H1 (cell line): Measurements from ENCODE around the gene CHRNA4. TPM values are rescaled to one million over a fixed set of nuclear protein-coding genes. Genes with fewer than 3 reads are reported as not detected.

Experiments
- CTCF ChIA-PET: fragments of 300-600 bp; sonication (Branson Sonifier 250); formaldehyde crosslinking; loops from one replicate; lab custom pipeline; 2021; ENCODE audit not compliant: partially characterized antibody; lab: Charles Lee
- POLR2A ChIA-PET: fragments of 300-600 bp; sonication (Branson Sonifier 250); formaldehyde crosslinking; loops from one replicate; lab custom pipeline; 2021; ENCODE audit warnings: inconsistent platforms; ENCODE audit not compliant: partially characterized antibody; lab: Charles Lee
- DNase-seq, 2 experiments: peaks; one replicate each; pipeline versions ENCODE4 v3.0.0 to v3.0.0-alpha.2; 2010 to 2022; ENCODE audit warnings: low spot score in 2 of 2, low read depth in 1 of 2, mixed read lengths in 1 of 2
- FAIRE-seq: peaks from 2 replicates; lab custom pipeline; 2011; peaks lifted over from hg19 to GRCh38; lab: Jason Lieb, UNC
- H2AFZ ChIP-seq: 2 replicates; pipeline ENCODE4 v1.8.1; 2012; ENCODE audit warnings: low read length, inconsistent platforms
- H2AK5ac ChIP-seq: 2 replicates; pipeline ENCODE4 v1.6.1; 2013; ENCODE audit warnings: low read depth, low read length
- H2BK120ac ChIP-seq: replicated peaks from 2 replicates; pipeline ENCODE3; 2013; ENCODE audit warnings: low read depth, low read length, inconsistent platforms
- H2BK12ac ChIP-seq: 2 replicates; pipeline ENCODE4 v1.6.1; 2013; ENCODE audit warnings: low read depth, low read length
- H2BK15ac ChIP-seq: 2 replicates; pipeline ENCODE4 v1.6.1; 2013; ENCODE audit warnings: low read length
- H2BK20ac ChIP-seq: 2 replicates; pipeline ENCODE4 v1.6.1; 2013; ENCODE audit warnings: low read length
- H2BK5ac ChIP-seq: 2 replicates; pipeline ENCODE4 v1.6.1; 2013; ENCODE audit warnings: low read depth, low read length
- H3K14ac ChIP-seq: 2 replicates; pipeline ENCODE4 v1.6.1; 2013; ENCODE audit warnings: inconsistent platforms; ENCODE audit not compliant: insufficient read length
- H3K18ac ChIP-seq: 2 replicates; pipeline ENCODE4 v1.6.1; 2013; ENCODE audit warnings: low read length; ENCODE audit errors: extremely low read depth
- H3K23ac ChIP-seq: 2 replicates; pipeline ENCODE4 v1.6.1; 2013; ENCODE audit warnings: inconsistent platforms; ENCODE audit not compliant: insufficient read length
- H3K23me2 ChIP-seq: 2 replicates; pipeline ENCODE4 v1.6.1; 2013; ENCODE audit warnings: low read depth, low read length
- H3K27ac ChIP-seq: 2 replicates; pipeline ENCODE4 v1.6.1; 2011; ENCODE audit warnings: low read depth, low read length, inconsistent platforms
- H3K27me3 ChIP-seq, 4 experiments: replicated peaks in 1 of 4; 1 replicate in 1 of 4; 2 replicates in 3 of 4; pipeline versions ENCODE4 v1.6.1 to v1.8.1; 2011 to 2013; ENCODE audit warnings: low read length in 3 of 4, mild to moderate bottlenecking in 3 of 4, inconsistent platforms in 2 of 4, mixed read lengths in 2 of 4, moderate library complexity in 1 of 4; ENCODE audit not compliant: control insufficient read depth in 3 of 4, insufficient read depth in 3 of 4; ENCODE audit errors: extremely low read depth in 1 of 4
- H3K36me3 ChIP-seq, 4 experiments: 2 replicates each; pipeline versions ENCODE4 v1.6.1 to v1.8.1; 2011 to 2013; ENCODE audit warnings: mild to moderate bottlenecking in 4 of 4, low read length in 3 of 4, moderate library complexity in 2 of 4, control low read depth in 1 of 4, inconsistent platforms in 1 of 4; ENCODE audit not compliant: insufficient read depth in 4 of 4, control insufficient read depth in 2 of 4
- H3K4ac ChIP-seq: replicated peaks from 2 replicates; pipeline ENCODE3; 2013; ENCODE audit warnings: low read length, low read depth, mixed read lengths, inconsistent platforms; ENCODE audit not compliant: insufficient read length
- H3K4me1 ChIP-seq, 4 experiments: replicated peaks in 1 of 4; 1 replicate in 1 of 4; 2 replicates in 3 of 4; pipeline versions ENCODE4 v1.6.1 to v1.8.1; 2011 to 2013; ENCODE audit warnings: low read length in 3 of 4, inconsistent platforms in 2 of 4, mixed read lengths in 1 of 4; ENCODE audit not compliant: insufficient read depth in 4 of 4, control insufficient read depth in 3 of 4
- H3K4me2 ChIP-seq, 2 experiments: 2 replicates each; pipeline versions ENCODE4 v1.6.1 to v1.8.1; 2011 to 2013; ENCODE audit warnings: low read depth in 2 of 2, low read length in 2 of 2, control low read depth in 1 of 2, inconsistent platforms in 1 of 2, mild to moderate bottlenecking in 1 of 2; ENCODE audit not compliant: insufficient read depth in 1 of 2
- H3K4me3 ChIP-seq, 4 experiments: fragments of 200-600, 300-600 bp in 1 of 4; sonication (generic), shearing (Covaris generic), sonication (Bioruptor Twin) in 1 of 4; 2 replicates each; pipeline versions ENCODE4 v1.5.1 to v1.8.1; 2011 to 2016; ENCODE audit warnings: low read length in 4 of 4, low read depth in 3 of 4, control low read depth in 2 of 4, inconsistent platforms in 2 of 4, mild to moderate bottlenecking in 2 of 4, mixed read lengths in 1 of 4, moderate library complexity in 1 of 4; ENCODE audit not compliant: insufficient read depth in 2 of 4; ENCODE audit errors: extremely low read depth in 1 of 4
- H3K56ac ChIP-seq: replicated peaks from 2 replicates; pipeline ENCODE3; 2013; ENCODE audit warnings: low read depth, mild to moderate bottlenecking, mixed read lengths, low read length, inconsistent platforms; ENCODE audit not compliant: insufficient read length
- H3K79me1 ChIP-seq: 2 replicates; pipeline ENCODE4 v1.6.1; 2013; ENCODE audit warnings: low read depth, low read length, control low read depth
- H3K79me2 ChIP-seq, 2 experiments: 2 replicates each; pipeline versions ENCODE4 v1.6.1 to v1.8.1; 2012 to 2013; ENCODE audit warnings: low read length in 2 of 2, mild to moderate bottlenecking in 2 of 2, inconsistent platforms in 1 of 2; ENCODE audit not compliant: insufficient read depth in 2 of 2, control insufficient read depth in 1 of 2
- H3K9ac ChIP-seq, 4 experiments: replicated peaks in 1 of 4; 1 replicate in 1 of 4; 2 replicates in 3 of 4; pipeline versions ENCODE4 v1.6.1 to v1.8.1; 2011 to 2013; ENCODE audit warnings: low read depth in 3 of 4, low read length in 3 of 4, control low read depth in 2 of 4, mild to moderate bottlenecking in 2 of 4, moderate library complexity in 2 of 4, inconsistent platforms in 1 of 4; ENCODE audit errors: extremely low read depth in 1 of 4
- H3K9me3 ChIP-seq, 2 experiments: 2 replicates each; pipeline versions ENCODE4 v1.6.1 to v1.8.1; 2012 to 2013; ENCODE audit warnings: mild to moderate bottlenecking in 2 of 2, moderate library complexity in 2 of 2, control low read depth in 1 of 2, inconsistent platforms in 1 of 2, low read depth in 1 of 2, low read length in 1 of 2, mixed read lengths in 1 of 2; ENCODE audit not compliant: insufficient read depth in 2 of 2
- H4K20me1 ChIP-seq, 2 experiments: replicated peaks in 1 of 2; 2 replicates each; pipeline versions ENCODE3 to v1.8.1; 2011 to 2013; ENCODE audit warnings: inconsistent platforms in 2 of 2, low read length in 2 of 2, mild to moderate bottlenecking in 1 of 2; ENCODE audit not compliant: insufficient read depth in 2 of 2, control insufficient read depth in 1 of 2
- H4K5ac ChIP-seq: 2 replicates; pipeline ENCODE4 v1.6.1; 2013; ENCODE audit warnings: low read length, low read depth, mixed read lengths, inconsistent platforms; ENCODE audit not compliant: insufficient read length
- H4K8ac ChIP-seq: 2 replicates; pipeline ENCODE4 v1.8.0; 2013; ENCODE audit warnings: mild to moderate bottlenecking, moderate library complexity, low read length, inconsistent platforms; ENCODE audit not compliant: insufficient read depth; ENCODE audit errors: extremely low read depth
- H4K91ac ChIP-seq: replicated peaks from 2 replicates; pipeline ENCODE3; 2013; ENCODE audit warnings: low read length, mixed read lengths, inconsistent platforms; ENCODE audit not compliant: insufficient read length
- RBBP5 ChIP-seq: IDR thresholded peaks from 2 replicates; pipeline ENCODE4 v1.7.1; 2012; ENCODE audit warnings: low read depth, mild to moderate bottlenecking, inconsistent platforms, low read length, moderate library complexity, borderline replicate concordance
- TEAD4 ChIP-seq: IDR thresholded peaks from 2 replicates; pipeline ENCODE4 v1.6.1; 2012; ENCODE audit warnings: low read depth, low read length, inconsistent platforms, mixed read lengths
- WGBS, 2 experiments: shearing (Covaris generic) in 1 of 2; methylation state at CpG; one replicate each; pipeline versions ENCODE4 v1.1.6 to v1.1.7; 2013 to 2015; ENCODE audit warnings: low lambda C conversion rate in 2 of 2, mixed read lengths in 2 of 2, inconsistent platforms in 1 of 2, low coverage in 1 of 2, missing lambda C conversion rate in 1 of 2; ENCODE audit not compliant: insufficient replicate concordance in 2 of 2, insufficient coverage in 1 of 2, insufficient read length in 1 of 2; ENCODE audit errors: extremely low coverage in 1 of 2, missing lambda C conversion rate in 1 of 2; 5-methylcytosine and 5-hydroxymethylcytosine counted together
- polyA plus RNA-seq, 7 experiments: library from polyadenylated mRNA; depleted of rRNA in 3 of 7; stranded (reverse) in 5 of 7; unstranded in 2 of 7; fragments of >200 nt in 5 of 7; fragments of 200-250 nt in 2 of 7; gene quantifications; 1 replicate in 5 of 7; 2 replicates in 1 of 7; 4 replicates in 1 of 7; pipeline versions ENCODE4 v1.2.1 to v1.2.3, GENCODE V29; 2011 to 2013; ENCODE audit warnings: missing spikeins in 2 of 7, mixed read lengths in 2 of 7
- total RNA-seq: library from RNA; stranded (reverse); fragmentation: NEBNext Ultra II Directional; extraction: Animal tissue kit (Norgen Biotek cat#: 25700); gene quantifications from 2 replicates; pipeline ENCODE4 v1.2.1, GENCODE V29; 2021

The CHRNA4 gene
- total and polyA plus RNA-seq, 2 of the 8 experiments (the other 6 are each of a cell fraction or from before 2014, with no cell fraction given) = 4.3 to 5.7 TPM

DNA sequence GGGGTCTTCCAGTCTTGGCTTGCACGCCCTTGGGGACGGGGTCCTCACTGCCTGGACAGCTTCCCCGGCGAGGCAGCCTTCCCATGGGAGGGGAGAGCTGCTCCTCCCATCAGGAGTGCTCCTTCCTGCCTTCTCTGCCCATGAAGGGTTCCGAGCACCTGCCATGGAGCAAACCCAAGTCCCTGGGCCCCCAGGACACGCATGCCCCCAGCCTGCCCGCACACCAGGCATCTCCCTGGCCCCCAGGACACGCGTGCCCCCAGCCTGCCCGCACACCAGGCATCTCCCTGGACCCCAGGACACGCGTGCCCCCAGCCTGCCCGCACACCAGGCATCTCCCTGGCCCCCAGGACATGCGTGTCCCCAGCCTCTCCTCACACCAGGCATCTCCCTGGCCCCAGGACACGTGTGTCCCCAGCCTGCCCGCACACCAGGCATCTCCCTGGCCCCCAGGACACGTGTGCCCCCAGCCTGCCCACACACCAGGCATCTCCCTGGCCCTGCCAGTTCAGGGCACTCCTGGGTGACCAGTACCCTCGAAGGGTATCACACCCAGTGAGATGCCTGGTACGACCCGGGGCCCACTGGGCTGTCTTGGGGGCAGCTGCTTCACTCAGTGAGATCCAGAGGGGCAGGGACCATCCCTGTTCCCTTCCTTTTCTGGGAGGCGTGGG is 46.4 kb downstream of the CHRNA4 start:
- Histone ChIP-seq H2BK120ac (no peak overlapping the region), H4K5ac (no peak overlapping the region), H3K4me2 (no peak overlapping the region), H3K18ac (no peak overlapping the region), H3K79me2 (no peaks in the 10 kb centered on the region), H3K14ac (no peak overlapping the region), H2AFZ (no peak overlapping the region), H2BK20ac (no peak overlapping the region), H3K4me3 (no peak overlapping the region), H3K27ac (no peak overlapping the region), H3K56ac (no peak overlapping the region), H3K36me3 (no peaks in the 10 kb centered on the region; a peak in 1 of 8 replicates), H4K8ac (no peak overlapping the region), H3K9me3 (no peaks in the 10 kb centered on the region), H3K23ac (no peak overlapping the region), H3K4me1 (no peaks in the 10 kb centered on the region; a peak in 2 of 7 replicates), H3K9ac (no peak overlapping the region), H3K4ac (no peak overlapping the region), H4K20me1 (no peaks in the 10 kb centered on the region), H3K79me1 (no peaks in the 10 kb centered on the region), H2AK5ac (no peak overlapping the region), H4K91ac (peak overlapping the region; percentile 65), H2BK5ac (no peak overlapping the region), H3K27me3 (no peaks in the 10 kb centered on the region), H2BK15ac (no peak overlapping the region), H2BK12ac (0 out of 2 replicates have a peak overlapping the region, but pooled peaks have one; percentile 39), H3K23me2 (no peaks in the 10 kb centered on the region)
- DNase-seq (no peak), FAIRE-seq (no peak)
- 82% methylated on average over 13 of the region's 21 CpGs; no CpG with 5 or more reads in 1 of the 2 experiments for WGBS, 2 experiments
- ChIA-PET POLR2A (interaction anchor here (0.7 to 1.1 kb wide), 2 partner anchors 64 to 152 kb away, joined by 3 to 4 read pairs; no protein-coding TSS in a partner anchor), CTCF (interaction anchor here (0.8 to 3.5 kb wide), 6 partner anchors 20 to 85 kb away, joined by 3 to 30 read pairs (median 4); no protein-coding TSS in a partner anchor)
- TF ChIP-seq TEAD4 (no peak), RBBP5 (no peak)
